ENCODE results near the gene ARHGAP6. TPM values are rescaled to one million over a fixed set of nuclear protein-coding genes. Genes with fewer than 3 reads are reported as not detected.

ARHGAP6 gene
- total and polyA plus RNA-seq, 2 experiments from 2014 or later, result 0.08 to 0.54 TPM

DNA sequence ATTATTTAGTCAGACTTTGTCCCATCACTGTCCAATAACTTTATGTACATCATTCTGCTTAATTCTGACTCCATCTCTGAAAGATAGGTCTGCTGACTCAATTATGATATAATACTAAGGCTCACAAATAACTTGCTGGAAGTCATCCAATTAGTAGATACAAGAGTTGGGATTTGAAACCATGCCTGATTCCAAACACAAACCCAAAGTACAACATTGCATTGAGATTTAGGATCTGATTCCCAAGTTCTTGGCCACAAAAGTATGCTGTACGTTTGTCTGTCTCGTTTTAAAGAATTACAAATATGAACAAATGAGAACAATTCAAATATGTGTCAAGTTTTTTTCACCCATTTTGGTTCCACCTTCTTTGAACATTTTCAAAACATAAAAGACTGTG is 263.8 kb downstream of the ARHGAP6 start:
- no peaks in the 10 kb centered on the region for H3K4me1 ChIP-seq (ENCODE audit: insufficient read depth)
- H2AFZ ChIP-seq, result no peak overlapping the region
- no peaks in the 10 kb centered on the region for H3K27me3 ChIP-seq (replicated peaks; ENCODE audit: insufficient read depth)
- no peaks in the 10 kb centered on the region for H3K9me2 ChIP-seq (ENCODE audit: insufficient read depth)
- no peak overlapping the region for H3K4me2 ChIP-seq (ENCODE audit: unreplicated experiment)
- TF ChIP-seq EZH2phosphoT487 (IDR thresholded peaks at IDR 0.05; ENCODE audit: insufficient read depth, low read depth) (no peak), EZH2 (IDR thresholded peaks at IDR 0.05; ENCODE audit: insufficient read depth, poor library complexity, severe bottlenecking) (no peak)
- no peaks in the 10 kb centered on the region for H3K79me2 ChIP-seq (ENCODE audit: insufficient read depth)
- H3K4me3 ChIP-seq, result no peak overlapping the region
- WGBS, 2 experiments (ENCODE audit: low coverage in 1 of 2, low lambda C conversion rate in 2 of 2, missing lambda C conversion rate in 2 of 2), result 69 to 70% methylated on average over 2 of the region's 2 CpGs
- H3K27ac ChIP-seq, result no peak overlapping the region
- no peaks in the 10 kb centered on the region for H3K9me3 ChIP-seq (ENCODE audit: low read depth)
- no peak overlapping the region for H3K9ac ChIP-seq
- H3F3A ChIP-seq (ENCODE audit: insufficient read depth), result no peaks in the 10 kb centered on the region
- no peak for DNase-seq
- no peaks in the 10 kb centered on the region for H4K20me1 ChIP-seq (ENCODE audit: insufficient read depth)
- in situ Hi-C loops (cut with MboI), result no loop called here
- no peaks in the 10 kb centered on the region for H3K36me3 ChIP-seq (ENCODE audit: low read depth)

DNA sequence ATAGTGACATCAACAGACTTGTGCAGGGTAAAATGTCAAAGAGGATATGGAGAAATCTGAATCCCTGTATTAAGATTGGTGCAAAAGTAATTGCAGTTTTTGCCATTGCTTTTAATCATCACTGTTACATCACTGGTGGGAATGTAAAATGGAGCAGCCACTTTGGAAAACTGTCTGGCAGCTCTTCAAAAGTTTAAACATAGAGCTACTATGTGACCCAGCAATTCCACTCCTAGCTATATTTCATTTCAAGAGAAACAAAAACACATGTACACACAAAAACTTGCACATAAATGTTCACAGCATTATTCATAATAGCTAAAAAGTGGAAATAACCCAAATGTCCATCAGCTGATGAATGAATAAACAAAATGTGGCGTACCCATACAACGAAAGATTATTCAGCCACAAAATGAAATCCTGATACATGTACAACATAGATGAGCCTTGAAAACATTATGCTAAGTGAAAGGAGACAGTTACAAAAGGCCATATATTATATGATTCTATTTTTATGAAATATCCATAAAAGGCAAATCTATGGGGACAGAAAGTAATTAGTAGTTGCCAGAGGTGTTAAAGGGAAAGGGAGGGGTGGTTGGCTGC is 266.1 kb downstream of the ARHGAP6 start:
- no peak overlapping the region for H3K27ac ChIP-seq
- no peak for TF ChIP-seq EZH2 (IDR thresholded peaks at IDR 0.05; ENCODE audit: insufficient read depth, poor library complexity, severe bottlenecking)
- no peak for TF ChIP-seq EZH2phosphoT487 (IDR thresholded peaks at IDR 0.05; ENCODE audit: insufficient read depth, low read depth)
- H4K20me1 ChIP-seq (ENCODE audit: insufficient read depth), result no peaks in the 10 kb centered on the region
- in situ Hi-C loops (cut with MboI), result loop anchor here (25.0 kb wide), 2 partner anchors 113 to 237 kb away; no protein-coding TSS in a partner anchor
- no peaks in the 10 kb centered on the region for H3K36me3 ChIP-seq (ENCODE audit: low read depth)
- WGBS, 2 experiments (ENCODE audit: low coverage in 1 of 2, low lambda C conversion rate in 2 of 2, missing lambda C conversion rate in 2 of 2), result 95 to 97% methylated on average over 2 of the region's 2 CpGs
- no peak overlapping the region for H3K4me3 ChIP-seq
- H3K27me3 ChIP-seq (replicated peaks; ENCODE audit: insufficient read depth), result no peaks in the 10 kb centered on the region
- no peaks in the 10 kb centered on the region for H3K4me1 ChIP-seq (ENCODE audit: insufficient read depth)
- no peaks in the 10 kb centered on the region for H3K9me3 ChIP-seq (ENCODE audit: low read depth)
- H2AFZ ChIP-seq, result no peak overlapping the region
- no peak overlapping the region for H3K4me2 ChIP-seq (ENCODE audit: unreplicated experiment)
- DNase-seq, result no peak
- no peaks in the 10 kb centered on the region for H3F3A ChIP-seq (ENCODE audit: insufficient read depth)
- H3K9me2 ChIP-seq (ENCODE audit: insufficient read depth), result no peaks in the 10 kb centered on the region
- H3K9ac ChIP-seq, result no peak overlapping the region
- H3K79me2 ChIP-seq (ENCODE audit: insufficient read depth), result no peaks in the 10 kb centered on the region

DNA sequence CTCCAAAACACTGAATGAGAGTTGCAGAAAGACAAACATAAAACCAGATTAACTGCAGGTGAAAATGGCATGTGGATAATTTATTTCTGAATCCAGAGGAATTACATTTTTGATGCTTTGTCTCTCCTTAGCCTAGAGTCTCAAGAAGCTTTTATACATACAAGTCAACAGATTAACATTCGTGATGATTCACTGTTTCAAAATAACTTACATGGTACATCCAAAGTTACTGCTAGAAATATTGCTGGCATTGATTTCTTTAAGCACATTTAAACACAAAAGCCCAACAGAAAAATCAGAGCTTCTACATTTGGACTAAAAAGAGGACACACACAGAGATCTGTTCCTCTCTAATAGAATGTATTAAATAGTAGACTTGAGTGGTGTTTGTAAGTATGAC is 266.9 kb downstream of the ARHGAP6 start:
- DNase-seq, result peak; percentile 26
- Histone ChIP-seq H3K27ac (no peak overlapping the region), H3K4me1 (ENCODE audit: insufficient read depth) (no peaks in the 10 kb centered on the region), H3K36me3 (ENCODE audit: low read depth) (no peaks in the 10 kb centered on the region), H3K27me3 (replicated peaks; ENCODE audit: insufficient read depth) (no peaks in the 10 kb centered on the region), H3K4me2 (ENCODE audit: unreplicated experiment) (no peak overlapping the region), H3K4me3 (no peak overlapping the region), H2AFZ (no peak overlapping the region), H3K79me2 (ENCODE audit: insufficient read depth) (no peaks in the 10 kb centered on the region), H3K9ac (no peak overlapping the region), H3K9me2 (ENCODE audit: insufficient read depth) (no peaks in the 10 kb centered on the region), H3K9me3 (ENCODE audit: low read depth) (no peaks in the 10 kb centered on the region), H3F3A (ENCODE audit: insufficient read depth) (no peaks in the 10 kb centered on the region), H4K20me1 (ENCODE audit: insufficient read depth) (no peaks in the 10 kb centered on the region)
- in situ Hi-C loops (cut with MboI), result loop anchor here (25.0 kb wide), 2 partner anchors 114 to 236 kb away; no protein-coding TSS in a partner anchor
- TF ChIP-seq EZH2phosphoT487 (IDR thresholded peaks at IDR 0.05; ENCODE audit: insufficient read depth, low read depth) (no peak), EZH2 (IDR thresholded peaks at IDR 0.05; ENCODE audit: insufficient read depth, poor library complexity, severe bottlenecking) (no peak)
- 0 to 5% methylated on average over 1 of the region's 1 CpG for WGBS, 2 experiments (ENCODE audit: low coverage in 1 of 2, low lambda C conversion rate in 2 of 2, missing lambda C conversion rate in 2 of 2)

DNA sequence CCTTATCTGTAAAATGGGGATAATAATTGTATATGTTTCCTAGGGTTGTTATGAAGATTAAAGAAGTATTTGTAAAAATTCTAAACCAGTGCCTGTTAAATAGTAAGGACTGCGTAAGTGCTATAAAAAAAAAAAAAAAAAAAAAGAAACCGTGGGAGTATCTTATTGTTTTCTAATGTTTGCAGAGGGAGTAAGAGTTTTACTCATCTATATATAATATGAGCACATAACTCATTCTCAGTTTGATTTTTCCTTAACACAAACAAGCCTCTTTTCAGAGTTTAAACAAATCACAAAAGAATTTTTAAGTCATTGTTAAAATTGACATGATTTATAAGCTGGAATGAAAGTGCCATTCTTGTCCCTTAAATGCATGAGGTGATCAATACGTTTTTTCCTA is 267.6 kb downstream of the ARHGAP6 start:
- H3K9ac ChIP-seq, result no peak overlapping the region
- no peak overlapping the region for H3K4me3 ChIP-seq
- H3K27ac ChIP-seq, result no peak overlapping the region
- no peak for TF ChIP-seq EZH2 (IDR thresholded peaks at IDR 0.05; ENCODE audit: insufficient read depth, poor library complexity, severe bottlenecking)
- no peak for TF ChIP-seq EZH2phosphoT487 (IDR thresholded peaks at IDR 0.05; ENCODE audit: insufficient read depth, low read depth)
- no peak overlapping the region for H2AFZ ChIP-seq
- no peaks in the 10 kb centered on the region for H3K9me2 ChIP-seq (ENCODE audit: insufficient read depth)
- 60 to 69% methylated on average over 3 of the region's 3 CpGs for WGBS, 2 experiments (ENCODE audit: low coverage in 1 of 2, low lambda C conversion rate in 2 of 2, missing lambda C conversion rate in 2 of 2)
- no peaks in the 10 kb centered on the region for H3K27me3 ChIP-seq (replicated peaks; ENCODE audit: insufficient read depth)
- in situ Hi-C loops (cut with MboI), result loop anchor here (25.0 kb wide), 2 partner anchors 114 to 236 kb away; no protein-coding TSS in a partner anchor
- H3K4me1 ChIP-seq (ENCODE audit: insufficient read depth), result no peaks in the 10 kb centered on the region
- no peaks in the 10 kb centered on the region for H3F3A ChIP-seq (ENCODE audit: insufficient read depth)
- H4K20me1 ChIP-seq (ENCODE audit: insufficient read depth), result no peaks in the 10 kb centered on the region
- no peak overlapping the region for H3K4me2 ChIP-seq (ENCODE audit: unreplicated experiment)
- H3K9me3 ChIP-seq (ENCODE audit: low read depth), result no peaks in the 10 kb centered on the region
- no peaks in the 10 kb centered on the region for H3K79me2 ChIP-seq (ENCODE audit: insufficient read depth)
- no peak for DNase-seq
- H3K36me3 ChIP-seq (ENCODE audit: low read depth), result no peaks in the 10 kb centered on the region

Data from GM23248 (cell line).